Measurements from ENCODE around the gene JUP. TPM values are rescaled to one million over a fixed set of nuclear protein-coding genes. Genes with fewer than 3 reads are reported as not detected.
A peak's percentile ranks its signal among the peaks of the same experiment; 100 is the strongest.

JUP gene
- total RNA-seq, 4 donors from 2014 or later, result 42.9 to 57.7 (median 51.6) TPM

- Histone ChIP-seq H3K36me3 (peaks cover 0 to 19% (median 6%) of the 10 kb centered on the region in 3 donors), H3K27me3 (no peaks in the 10 kb centered on the region), H3K4me3 (no peak overlapping the region), H3K27ac (peak overlapping the region in 3 of 4 donors; percentile 51 to 70 (median 56)), H3K9me3 (no peaks in the 10 kb centered on the region), H3K4me1 (peaks cover 0 to 62% (median 31%) of the 10 kb centered on the region in 4 donors)
- 50 to 51% methylated on average over 11 to 12 of the region's 12 CpGs for WGBS, 2 donors
- DNase-seq (ENCODE audit: low spot score in 2 of 2), result no peak
- TF ChIP-seq EP300 (IDR thresholded peaks at IDR 0.05) (no peak), POLR2A (IDR thresholded peaks at IDR 0.05) (no peak)
- TF ChIP-seq, protein P1, sequence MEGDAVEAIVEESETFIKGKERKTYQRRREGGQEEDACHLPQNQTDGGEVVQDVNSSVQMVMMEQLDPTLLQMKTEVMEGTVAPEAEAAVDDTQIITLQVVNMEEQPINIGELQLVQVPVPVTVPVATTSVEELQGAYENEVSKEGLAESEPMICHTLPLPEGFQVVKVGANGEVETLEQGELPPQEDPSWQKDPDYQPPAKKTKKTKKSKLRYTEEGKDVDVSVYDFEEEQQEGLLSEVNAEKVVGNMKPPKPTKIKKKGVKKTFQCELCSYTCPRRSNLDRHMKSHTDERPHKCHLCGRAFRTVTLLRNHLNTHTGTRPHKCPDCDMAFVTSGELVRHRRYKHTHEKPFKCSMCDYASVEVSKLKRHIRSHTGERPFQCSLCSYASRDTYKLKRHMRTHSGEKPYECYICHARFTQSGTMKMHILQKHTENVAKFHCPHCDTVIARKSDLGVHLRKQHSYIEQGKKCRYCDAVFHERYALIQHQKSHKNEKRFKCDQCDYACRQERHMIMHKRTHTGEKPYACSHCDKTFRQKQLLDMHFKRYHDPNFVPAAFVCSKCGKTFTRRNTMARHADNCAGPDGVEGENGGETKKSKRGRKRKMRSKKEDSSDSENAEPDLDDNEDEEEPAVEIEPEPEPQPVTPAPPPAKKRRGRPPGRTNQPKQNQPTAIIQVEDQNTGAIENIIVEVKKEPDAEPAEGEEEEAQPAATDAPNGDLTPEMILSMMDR (IDR thresholded peaks at IDR 0.05), result no peak
These were observed 10.9 kb downstream of the JUP start for GRCh38 chr17:41775394-41776226.

DNA sequence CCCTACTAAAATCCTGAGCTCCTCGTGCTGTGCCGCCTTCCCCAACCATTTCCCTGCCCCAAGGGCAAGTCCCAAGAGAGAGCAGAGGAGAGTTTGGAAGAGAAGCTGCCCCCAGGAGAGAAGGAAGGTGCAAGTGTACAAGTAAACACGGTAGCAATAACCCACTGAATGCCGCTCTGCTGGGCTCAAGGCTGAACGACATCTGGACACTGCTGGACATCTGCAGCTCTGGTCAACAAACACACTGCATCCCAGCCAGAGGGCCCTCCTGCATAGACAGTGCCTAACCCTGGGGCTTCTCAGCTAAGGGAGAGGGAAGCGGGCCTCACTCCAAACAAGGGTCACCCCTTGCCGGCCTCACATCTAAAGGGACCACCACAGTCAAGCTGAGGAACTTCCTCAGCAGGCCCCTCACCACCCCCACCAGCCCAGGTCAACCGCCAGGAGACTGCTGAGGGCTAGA lies 12.7 kb downstream of the JUP start:
- DNase-seq (ENCODE audit: low spot score in 2 of 2), result no peak
- TF ChIP-seq, protein P1 (IDR thresholded peaks at IDR 0.05), result no peak
- TF ChIP-seq POLR2A (IDR thresholded peaks at IDR 0.05) (no peak), EP300 (IDR thresholded peaks at IDR 0.05) (no peak)
- Histone ChIP-seq H3K27me3 (no peaks in the 10 kb centered on the region), H3K4me3 (no peak overlapping the region), H3K27ac (peak overlapping the region in 1 of 4 donors; percentile 70), H3K4me1 (peaks cover 0 to 56% (median 31%) of the 10 kb centered on the region in 4 donors), H3K9me3 (no peaks in the 10 kb centered on the region), H3K36me3 (peaks cover 0 to 38% (median 6%) of the 10 kb centered on the region in 3 donors)
- WGBS, 2 donors, result 60 to 68% methylated on average over 7 to 8 of the region's 8 CpGs

DNA sequence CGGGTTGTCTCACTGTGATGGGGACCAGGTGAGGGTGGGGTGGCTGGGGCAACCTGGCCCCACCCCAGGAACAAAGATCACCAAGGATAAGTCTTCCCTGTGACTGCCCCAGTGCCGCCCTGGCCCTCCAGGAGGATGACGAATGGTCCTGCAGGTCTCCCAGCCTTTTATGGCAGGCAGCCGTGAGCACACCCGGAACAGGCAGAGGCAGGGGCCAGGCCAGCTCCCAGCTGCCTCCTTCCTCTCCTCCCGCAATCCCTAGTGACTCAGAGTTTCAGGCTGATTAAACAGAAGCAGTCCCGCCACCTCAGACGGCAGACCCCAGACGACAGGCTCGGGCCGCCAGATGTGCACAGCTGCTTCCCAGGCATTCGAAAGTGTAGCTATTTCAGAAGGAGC lies 13.3 kb downstream of the JUP start:
- WGBS, 2 donors, result 64 to 73% methylated on average over 6 to 11 of the region's 12 CpGs
- Histone ChIP-seq H3K27me3 (no peaks in the 10 kb centered on the region), H3K4me3 (no peak overlapping the region), H3K4me1 (peaks cover 0 to 51% (median 29%) of the 10 kb centered on the region in 4 donors), H3K36me3 (peaks cover 0 to 44% (median 6%) of the 10 kb centered on the region in 3 donors), H3K27ac (peak overlapping the region in 1 of 4 donors; percentile 70), H3K9me3 (no peaks in the 10 kb centered on the region)
- TF ChIP-seq, protein P1 (IDR thresholded peaks at IDR 0.05), result no peak
- TF ChIP-seq POLR2A (IDR thresholded peaks at IDR 0.05) (no peak), EP300 (IDR thresholded peaks at IDR 0.05) (no peak)
- DNase-seq (ENCODE audit: low spot score in 2 of 2), result no peak

- Histone ChIP-seq H3K27me3 (no peaks in the 10 kb centered on the region), H3K36me3 (peaks cover 0 to 49% (median 6%) of the 10 kb centered on the region in 3 donors), H3K27ac (peak overlapping the region in 1 of 4 donors; percentile 62), H3K4me1 (peaks cover 0 to 46% (median 24%) of the 10 kb centered on the region in 4 donors), H3K4me3 (no peak overlapping the region), H3K9me3 (no peaks in the 10 kb centered on the region)
- TF ChIP-seq, protein P1 (IDR thresholded peaks at IDR 0.05), result no peak
- TF ChIP-seq POLR2A (IDR thresholded peaks at IDR 0.05), result no peak
- no peak for TF ChIP-seq EP300 (IDR thresholded peaks at IDR 0.05)
- WGBS, 2 donors, result 87 to 92% methylated on average over 14 to 16 of the region's 19 CpGs
- no peak for DNase-seq (ENCODE audit: low spot score in 2 of 2)
These were observed 13.8 kb downstream of the JUP start for GRCh38 chr17:41772586-41773189.

GRCh38 chr17:41772218-41772585 lies 14.3 kb downstream of the JUP start:
- peaks cover 0 to 42% (median 19%) of the 10 kb centered on the region in 4 donors for H3K4me1 ChIP-seq
- H3K27ac ChIP-seq, result peak overlapping the region in 1 of 4 donors; percentile 62
- H3K27me3 ChIP-seq, result no peaks in the 10 kb centered on the region
- peaks cover 0 to 53% (median 6%) of the 10 kb centered on the region in 3 donors for H3K36me3 ChIP-seq
- 88 to 95% methylated on average over 1 to 4 of the region's 4 CpGs for WGBS, 2 donors
- no peaks in the 10 kb centered on the region for H3K9me3 ChIP-seq
- H3K4me3 ChIP-seq, result no peak overlapping the region
- DNase-seq (ENCODE audit: low spot score in 2 of 2), result no peak
- TF ChIP-seq, protein P1 (IDR thresholded peaks at IDR 0.05), result no peak
- TF ChIP-seq POLR2A (IDR thresholded peaks at IDR 0.05) (no peak), EP300 (IDR thresholded peaks at IDR 0.05) (no peak)
